Tibial nerve (tissue), 4 donors: Measurements from ENCODE around the gene FRY.

ENCODE experiments used
- CTCF ChIP-seq, 5 experiments: fragments of 200-600 bp in 3 of 5; fragments of 450-650 bp in 2 of 5; sonication (generic) in 3 of 5; IDR thresholded peaks; one replicate each; pipeline ENCODE4 v1.5.1; 2016 to 2019; ENCODE audit warnings: antibody characterized with exemption in 5 of 5, mild to moderate bottlenecking in 3 of 5, moderate library complexity in 2 of 5
- EP300 ChIP-seq, 2 donors: sonication (generic); formaldehyde crosslinking; IDR thresholded peaks; one replicate each; pipeline ENCODE4 v1.6.1; 2017; ENCODE audit warnings: antibody characterized with exemption in 2 of 2, mild to moderate bottlenecking in 1 of 2
- POLR2A ChIP-seq, 2 donors: fragments of 450-650 bp; IDR thresholded peaks; one replicate each; pipeline ENCODE4 v1.6.1; 2017; ENCODE audit warnings: antibody characterized with exemption in 2 of 2, mild to moderate bottlenecking in 2 of 2, moderate library complexity in 2 of 2

DNA sequence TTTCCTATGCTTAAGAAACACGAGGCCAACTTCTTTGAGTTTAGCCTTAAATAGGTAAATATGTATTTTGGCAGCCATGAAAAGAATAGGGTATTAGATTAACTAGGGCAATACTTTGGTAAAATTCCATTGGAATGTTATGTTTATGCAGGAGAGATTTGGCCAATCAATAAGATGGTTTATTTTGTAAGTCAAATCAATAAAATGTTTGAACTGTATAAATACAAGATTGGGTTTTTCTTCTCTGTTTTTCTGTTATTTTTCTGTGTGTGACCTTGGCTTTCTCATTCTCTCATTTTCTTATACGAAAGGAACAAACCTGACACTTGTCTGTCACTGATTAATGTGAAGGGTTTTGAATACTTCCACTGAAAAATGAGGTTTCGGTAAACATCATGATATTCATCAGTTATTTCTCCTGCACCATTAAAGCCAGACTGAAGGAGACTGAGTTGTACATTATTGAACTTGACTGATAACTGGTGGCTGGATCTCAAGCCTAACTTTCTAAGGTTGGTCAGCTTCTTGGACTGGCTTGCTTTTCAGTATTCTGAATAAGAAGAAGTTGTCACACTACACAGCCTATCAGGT, 8.6 kb downstream of the FRY start:
- TF ChIP-seq POLR2A (IDR thresholded peaks at IDR 0.05): no peak
- TF ChIP-seq CTCF (IDR thresholded peaks at IDR 0.05): no peak
- no peak for TF ChIP-seq EP300 (IDR thresholded peaks at IDR 0.05)
